OCI-LY3 (cell line): ENCODE measurements around the gene SCUBE2.

Experiments used
- H2AFZ ChIP-seq: fragments of 200-600, 300-600 bp; shearing (Covaris generic); 2 replicates; pipeline ENCODE4 v1.6.0; 2014; ENCODE audit warnings: antibody characterized with exemption, low read depth, low read length
- H3K27ac ChIP-seq: fragments of 200-600, 300-600 bp; sonication (generic); 2 replicates; pipeline ENCODE4 v1.5.1; 2014; ENCODE audit warnings: mild to moderate bottlenecking, low read length, moderate library complexity, mixed read lengths
- H3K27me3 ChIP-seq: fragments of 200-600, 300-600 bp; sonication (generic); 2 replicates; pipeline ENCODE4 v1.6.1; 2014; ENCODE audit warnings: low read depth, low read length, mixed read lengths
- H3K36me3 ChIP-seq: fragments of 200-600, 300-600 bp; sonication (generic); replicated peaks from 2 replicates; pipeline ENCODE3; 2014; ENCODE audit warnings: low read depth, low read length, mixed read lengths
- H3K4me1 ChIP-seq: fragments of 300-600, 200-600 bp; sonication (generic); 2 replicates; pipeline ENCODE4 v1.6.1; 2014; ENCODE audit warnings: low read length, mixed read lengths
- H3K4me2 ChIP-seq: fragments of 200-600, 300-600 bp; sonication (generic); 2 replicates; pipeline ENCODE4 v1.6.1; 2014; ENCODE audit warnings: low read length, mixed read lengths
- H3K4me3 ChIP-seq: fragments of 300-600, 200-600 bp; sonication (generic); 2 replicates; pipeline ENCODE4 v1.5.1; 2014; ENCODE audit warnings: antibody characterized with exemption, mild to moderate bottlenecking, low read length, moderate library complexity
- H3K79me2 ChIP-seq: fragments of 300-600, 200-600 bp; shearing (Covaris generic); 2 replicates; pipeline ENCODE4 v1.6.1; 2014; ENCODE audit warnings: mild to moderate bottlenecking, low read length, mixed read lengths
- H3K9ac ChIP-seq: fragments of 300-600, 200-600 bp; shearing (Covaris generic); 2 replicates; pipeline ENCODE4 v1.6.0; 2014; ENCODE audit warnings: mild to moderate bottlenecking, low read length, moderate library complexity
- H3K9me3 ChIP-seq: fragments of 200-600, 300-600 bp; shearing (Covaris generic); 2 replicates; pipeline ENCODE4 v1.6.1; 2014; ENCODE audit warnings: low read length, mixed read lengths; ENCODE audit not compliant: insufficient read depth
- H4K20me1 ChIP-seq: fragments of 200-600, 300-600 bp; sonication (generic); 2 replicates; pipeline ENCODE4 v1.6.1; 2016; ENCODE audit warnings: low read length, mixed read lengths; ENCODE audit not compliant: insufficient read depth
- CTCF ChIP-seq: fragments of 200-600, 300-600 bp; sonication (generic); IDR thresholded peaks from 2 replicates; pipeline ENCODE4 v1.5.1; 2014; ENCODE audit warnings: antibody characterized with exemption, low read length, low read depth
- EZH2phosphoT487 ChIP-seq: fragments of 200-600 bp; shearing (Covaris generic); IDR thresholded peaks from 2 replicates; pipeline ENCODE4 v1.6.1; 2018; ENCODE audit warnings: antibody characterized with exemption, mixed run types, low read depth

The SCUBE2 gene

GRCh38 chr11:9090488-9091043 lies 833 bp downstream of the SCUBE2 start:
- no peaks in the 10 kb centered on the region for H3K9me3 ChIP-seq
- no peak overlapping the region for H3K27ac ChIP-seq
- H4K20me1 ChIP-seq = no peaks in the 10 kb centered on the region
- no peak overlapping the region for H3K4me3 ChIP-seq
- no peaks in the 10 kb centered on the region for H3K36me3 ChIP-seq
- H2AFZ ChIP-seq = no peak overlapping the region
- H3K9ac ChIP-seq = no peak overlapping the region
- no peaks in the 10 kb centered on the region for H3K79me2 ChIP-seq
- H3K27me3 ChIP-seq = no peaks in the 10 kb centered on the region
- TF ChIP-seq CTCF = no peak
- TF ChIP-seq EZH2phosphoT487 = no peak
- no peaks in the 10 kb centered on the region for H3K4me1 ChIP-seq
- H3K4me2 ChIP-seq = no peak overlapping the region

GRCh38 chr11:9089636-9090035 lies 1.8 kb downstream of the SCUBE2 start:
- no peak for TF ChIP-seq EZH2phosphoT487
- no peak for TF ChIP-seq CTCF

GRCh38 chr11:9089061-9089460 lies 2.3 kb downstream of the SCUBE2 start:
- no peak for TF ChIP-seq EZH2phosphoT487
- TF ChIP-seq CTCF = no peak
- Histone ChIP-seq H3K9ac (no peak overlapping the region), H3K4me3 (no peak overlapping the region), H3K27me3 (no peaks in the 10 kb centered on the region), H3K4me2 (no peak overlapping the region), H4K20me1 (no peaks in the 10 kb centered on the region), H3K79me2 (no peaks in the 10 kb centered on the region), H3K36me3 (no peaks in the 10 kb centered on the region), H2AFZ (no peak overlapping the region), H3K9me3 (no peaks in the 10 kb centered on the region), H3K4me1 (no peaks in the 10 kb centered on the region), H3K27ac (no peak overlapping the region)

More at GRCh38 chr11:9089636-9090035, 1.8 kb downstream of the SCUBE2 start:
- Histone ChIP-seq H3K9me3 (no peaks in the 10 kb centered on the region), H3K27me3 (no peaks in the 10 kb centered on the region), H3K4me2 (no peak overlapping the region), H3K79me2 (no peaks in the 10 kb centered on the region), H3K9ac (no peak overlapping the region), H3K27ac (no peak overlapping the region), H4K20me1 (no peaks in the 10 kb centered on the region), H2AFZ (no peak overlapping the region), H3K36me3 (no peaks in the 10 kb centered on the region), H3K4me3 (no peak overlapping the region), H3K4me1 (no peaks in the 10 kb centered on the region)

- Histone ChIP-seq H2AFZ (no peak overlapping the region), H3K36me3 (no peaks in the 10 kb centered on the region), H3K9me3 (no peaks in the 10 kb centered on the region), H3K4me1 (peaks cover 3% of the 10 kb centered on the region; the same call in 1 of the 2 replicates), H3K9ac (no peak overlapping the region), H3K4me3 (no peak overlapping the region), H3K4me2 (no peak overlapping the region), H4K20me1 (no peaks in the 10 kb centered on the region), H3K27ac (no peak overlapping the region), H3K79me2 (no peaks in the 10 kb centered on the region), H3K27me3 (no peaks in the 10 kb centered on the region)
- TF ChIP-seq CTCF (no peak), EZH2phosphoT487 (no peak)
Observed at GRCh38 chr11:9082575-9082974, 8.8 kb downstream of the SCUBE2 start.
